Astrocyte (in vitro differentiated cells and primary cell): ENCODE data around the gene CRYBG1. TPM values are rescaled to one million over a fixed set of nuclear protein-coding genes. Genes with fewer than 3 reads are reported as not detected.

Experiments used
- DNase-seq: peaks from one replicate; pipeline ENCODE4 v3.0.0-alpha.2; 2010; ENCODE audit warnings: low read depth
- FAIRE-seq: peaks from 2 replicates; lab custom pipeline; 2011; peaks lifted over from hg19 to GRCh38; lab: Jason Lieb, UNC
- H2AFZ ChIP-seq: 2 replicates; pipeline ENCODE4 v1.6.0; 2012; ENCODE audit warnings: low read depth, low read length, inconsistent platforms
- H3K27ac ChIP-seq: 2 replicates; pipeline ENCODE4 v1.5.1; 2011; ENCODE audit warnings: low read depth, low read length, inconsistent platforms
- H3K27me3 ChIP-seq: 2 replicates; pipeline ENCODE4 v1.6.0; 2011; ENCODE audit warnings: low read length, inconsistent platforms; ENCODE audit not compliant: insufficient read depth
- H3K36me3 ChIP-seq: 2 replicates; pipeline ENCODE4 v1.5.1; 2011; ENCODE audit warnings: low read length, inconsistent platforms; ENCODE audit not compliant: insufficient read depth
- H3K4me1 ChIP-seq: 2 replicates; pipeline ENCODE4 v1.5.1; 2011; ENCODE audit warnings: low read length, inconsistent platforms; ENCODE audit not compliant: insufficient read depth
- H3K4me2 ChIP-seq: 2 replicates; pipeline ENCODE4 v1.6.0; 2012; ENCODE audit warnings: low read length, inconsistent platforms
- H3K4me3 ChIP-seq: 2 replicates; pipeline ENCODE4 v1.5.1; 2011; ENCODE audit warnings: low read depth, mild to moderate bottlenecking, low read length, inconsistent platforms; ENCODE audit not compliant: insufficient read depth
- H3K79me2 ChIP-seq: 2 replicates; pipeline ENCODE4 v1.6.0; 2012; ENCODE audit warnings: mild to moderate bottlenecking, low read length, inconsistent platforms; ENCODE audit not compliant: insufficient read depth
- H3K9ac ChIP-seq: 2 replicates; pipeline ENCODE4 v1.6.0; 2012; ENCODE audit warnings: mild to moderate bottlenecking, low read length, inconsistent platforms
- H3K9me3 ChIP-seq: 2 replicates; pipeline ENCODE4 v1.5.1; 2012; ENCODE audit warnings: low read depth, mild to moderate bottlenecking, low read length, inconsistent platforms; ENCODE audit not compliant: insufficient read depth
- H4K20me1 ChIP-seq: 2 replicates; pipeline ENCODE4 v1.6.0; 2012; ENCODE audit warnings: low read length, inconsistent platforms; ENCODE audit not compliant: insufficient read depth
- H3K27ac Mint-ChIP-seq: one replicate; pipeline ENCODE4 v1.8.0; 2021; ENCODE audit warnings: mild to moderate bottlenecking, mixed read lengths; ENCODE audit not compliant: unreplicated experiment
- H3K27me3 Mint-ChIP-seq: one replicate; pipeline ENCODE4 v1.8.0; 2021; ENCODE audit warnings: low read depth, mixed read lengths; ENCODE audit not compliant: unreplicated experiment
- H3K36me3 Mint-ChIP-seq: one replicate; pipeline ENCODE4 v1.8.0; 2021; ENCODE audit warnings: low read depth, mixed read lengths; ENCODE audit not compliant: unreplicated experiment
- H3K4me1 Mint-ChIP-seq: one replicate; pipeline ENCODE4 v1.8.0; 2021; ENCODE audit warnings: low read depth, mixed read lengths; ENCODE audit not compliant: unreplicated experiment
- H3K4me3 Mint-ChIP-seq: one replicate; pipeline ENCODE4 v1.8.0; 2021; ENCODE audit warnings: mild to moderate bottlenecking, moderate library complexity, mixed read lengths; ENCODE audit not compliant: unreplicated experiment
- H3K9me3 Mint-ChIP-seq: one replicate; pipeline ENCODE4 v1.8.0; 2021; ENCODE audit warnings: mild to moderate bottlenecking, mixed read lengths; ENCODE audit not compliant: unreplicated experiment
- CTCF ChIP-seq: IDR thresholded peaks from 2 replicates; pipeline ENCODE4 v1.5.1; 2011; ENCODE audit warnings: low read depth, mild to moderate bottlenecking, inconsistent platforms, low read length, moderate library complexity; ENCODE audit not compliant: insufficient read depth
- EZH2 ChIP-seq: IDR thresholded peaks from 2 replicates; pipeline ENCODE4 v1.6.1; 2012; ENCODE audit warnings: mild to moderate bottlenecking, low read length, inconsistent platforms; ENCODE audit not compliant: insufficient read depth
- total RNA-seq: library from RNA; stranded (reverse); gene quantifications from 2 replicates; pipeline ENCODE4 v1.2.1, GENCODE V29; 2021

CRYBG1 gene
- total RNA-seq, 1 donor from 2014 or later: 0.64 TPM

- Histone ChIP-seq H3K9ac (no peak overlapping the region), H3K9me3 (no peaks in the 10 kb centered on the region), H3K27ac (no peak overlapping the region), H2AFZ (no peak overlapping the region), H3K4me1 (peaks cover 4% of the 10 kb centered on the region), H3K4me2 (no peak overlapping the region), H3K27me3 (no peaks in the 10 kb centered on the region), H3K36me3 (no peaks in the 10 kb centered on the region), H4K20me1 (no peaks in the 10 kb centered on the region), H3K79me2 (no peaks in the 10 kb centered on the region), H3K4me3 (no peak overlapping the region)
- peaks cover 11% of the 10 kb centered on the region for H3K4me1 Mint-ChIP-seq
- no peaks in the 10 kb centered on the region for H3K27me3 Mint-ChIP-seq
- no peak overlapping the region for H3K27ac Mint-ChIP-seq
- TF ChIP-seq CTCF (no peak), EZH2 (no peak)
- FAIRE-seq: no peak
- no peaks in the 10 kb centered on the region for H3K36me3 Mint-ChIP-seq
- no peak overlapping the region for H3K4me3 Mint-ChIP-seq
- DNase-seq: no peak
- no peaks in the 10 kb centered on the region for H3K9me3 Mint-ChIP-seq
Observed at GRCh38 chr6:106534564-106534982, 174.1 kb downstream of the CRYBG1 start.

GRCh38 chr6:106535012-106535411, 174.5 kb downstream of the CRYBG1 start:
- H3K9me3 ChIP-seq: no peaks in the 10 kb centered on the region
- no peaks in the 10 kb centered on the region for H3K36me3 ChIP-seq
- no peak overlapping the region for H3K27ac Mint-ChIP-seq
- peaks cover 10% of the 10 kb centered on the region for H3K4me1 Mint-ChIP-seq
- H2AFZ ChIP-seq: no peak overlapping the region
- H3K79me2 ChIP-seq: no peaks in the 10 kb centered on the region
- H3K27me3 ChIP-seq: no peaks in the 10 kb centered on the region
- no peak overlapping the region for H3K4me2 ChIP-seq
- no peaks in the 10 kb centered on the region for H3K36me3 Mint-ChIP-seq
- no peaks in the 10 kb centered on the region for H3K27me3 Mint-ChIP-seq
- no peak for DNase-seq
- H3K9ac ChIP-seq: no peak overlapping the region
- H3K4me3 Mint-ChIP-seq: no peak overlapping the region
- H4K20me1 ChIP-seq: no peaks in the 10 kb centered on the region
- no peak for FAIRE-seq
- no peak for TF ChIP-seq CTCF
- TF ChIP-seq EZH2: no peak
- no peaks in the 10 kb centered on the region for H3K9me3 Mint-ChIP-seq
- H3K27ac ChIP-seq: no peak overlapping the region
- H3K4me3 ChIP-seq: no peak overlapping the region
- peaks cover 2% of the 10 kb centered on the region for H3K4me1 ChIP-seq

- no peaks in the 10 kb centered on the region for H3K79me2 ChIP-seq
- Mint-ChIP-seq H3K4me3 (no peak overlapping the region), H3K4me1 (peaks cover 8% of the 10 kb centered on the region), H3K27me3 (no peaks in the 10 kb centered on the region), H3K27ac (no peak overlapping the region), H3K36me3 (no peaks in the 10 kb centered on the region), H3K9me3 (no peaks in the 10 kb centered on the region)
- no peaks in the 10 kb centered on the region for H3K36me3 ChIP-seq
- no peaks in the 10 kb centered on the region for H3K4me1 ChIP-seq
- H2AFZ ChIP-seq: no peak overlapping the region
- no peak overlapping the region for H3K4me2 ChIP-seq
- TF ChIP-seq EZH2 (no peak), CTCF (no peak)
- no peaks in the 10 kb centered on the region for H4K20me1 ChIP-seq
- H3K9ac ChIP-seq: no peak overlapping the region
- no peak for DNase-seq
- H3K27ac ChIP-seq: no peak overlapping the region
- no peaks in the 10 kb centered on the region for H3K9me3 ChIP-seq
- FAIRE-seq: no peak
- H3K4me3 ChIP-seq: no peak overlapping the region
- H3K27me3 ChIP-seq: no peaks in the 10 kb centered on the region
Observed at GRCh38 chr6:106536357-106536756, 175.8 kb downstream of the CRYBG1 start.
